Activated naive CD8-positive, alpha-beta T cell treated with anti-CD3 and anti-CD28 coated beads, Interleukin-2, amount 50 U/mL, for 24 hours (primary cell): ENCODE results near the gene DIS3.
A peak's percentile ranks its signal among the peaks of the same experiment; 100 is the strongest.
"Not testable (repeated sequence)": the region's sequence is repeated elsewhere in the genome, so short reads cannot be mapped to it uniquely, and the experiment has no call there.

ENCODE experiments used
- ATAC-seq: fragments of 150-1000 bp; cut with Tn5 transposase; one replicate; pipeline ENCODE4 v1.10.0; 2021
- DNase-seq: peaks from one replicate; pipeline ENCODE4 v3.0.0; 2021
- H3K27ac Mint-ChIP-seq: one replicate; pipeline ENCODE4 v1.8.0; 2021; ENCODE audit warnings: mild to moderate bottlenecking, mixed read lengths
- H3K27me3 Mint-ChIP-seq: one replicate; pipeline ENCODE4 v1.8.0; 2021; ENCODE audit warnings: mixed read lengths
- H3K36me3 Mint-ChIP-seq: one replicate; pipeline ENCODE4 v1.8.0; 2021; ENCODE audit warnings: low read depth, mixed read lengths
- H3K4me1 Mint-ChIP-seq: one replicate; pipeline ENCODE4 v1.8.0; 2021; ENCODE audit warnings: mixed read lengths
- H3K4me3 Mint-ChIP-seq: one replicate; pipeline ENCODE4 v1.8.0; 2021; ENCODE audit warnings: mild to moderate bottlenecking, moderate library complexity, mixed read lengths
- H3K9me3 Mint-ChIP-seq: one replicate; pipeline ENCODE4 v1.8.0; 2021; ENCODE audit warnings: mixed read lengths

DIS3 gene

GRCh38 chr13:72782717-72783116 lies 1.0 kb upstream of the DIS3 start:
- peaks cover 58% of the 10 kb centered on the region for H3K4me1 Mint-ChIP-seq

GRCh38 chr13:72774019-72774418 lies 7.7 kb downstream of the DIS3 start:
- H3K4me3 Mint-ChIP-seq: no peak overlapping the region
- peaks cover 67% of the 10 kb centered on the region for H3K36me3 Mint-ChIP-seq
- H3K27ac Mint-ChIP-seq: no peak overlapping the region
- no peaks in the 10 kb centered on the region for H3K27me3 Mint-ChIP-seq
- ATAC-seq (no peak), DNase-seq (no peak)
- H3K9me3 Mint-ChIP-seq: no peaks in the 10 kb centered on the region
- H3K4me1 Mint-ChIP-seq: peaks cover 16% of the 10 kb centered on the region

More at GRCh38 chr13:72782717-72783116, 1.0 kb upstream of the DIS3 start:
- no peak for DNase-seq
- H3K27ac Mint-ChIP-seq: peak overlapping the region; percentile 98
- no peaks in the 10 kb centered on the region for H3K9me3 Mint-ChIP-seq
- peaks cover 35% of the 10 kb centered on the region for H3K36me3 Mint-ChIP-seq
- ATAC-seq: no peak
- H3K27me3 Mint-ChIP-seq: no peaks in the 10 kb centered on the region
- H3K4me3 Mint-ChIP-seq: peak overlapping the region; percentile 96

GRCh38 chr13:72763411-72763810 lies 18.3 kb downstream of the DIS3 start:
- no peak overlapping the region for H3K27ac Mint-ChIP-seq
- peaks cover 72% of the 10 kb centered on the region for H3K36me3 Mint-ChIP-seq
- DNase-seq (no peak), ATAC-seq (no peak)
- H3K9me3 Mint-ChIP-seq: no peaks in the 10 kb centered on the region
- H3K27me3 Mint-ChIP-seq: no peaks in the 10 kb centered on the region
- no peaks in the 10 kb centered on the region for H3K4me1 Mint-ChIP-seq
- H3K4me3 Mint-ChIP-seq: no peak overlapping the region

- H3K9me3 Mint-ChIP-seq: no peaks in the 10 kb centered on the region
- no peak overlapping the region for H3K4me3 Mint-ChIP-seq
- peaks cover 54% of the 10 kb centered on the region for H3K36me3 Mint-ChIP-seq
These were observed 21.5 kb downstream of the DIS3 start for GRCh38 chr13:72760189-72760588.

GRCh38 chr13:72757792-72758535 lies 23.7 kb downstream of the DIS3 start:
- peaks cover 52% of the 10 kb centered on the region for H3K36me3 Mint-ChIP-seq
- no peak overlapping the region for H3K4me3 Mint-ChIP-seq
- ATAC-seq: peak; percentile 52
- no peak for DNase-seq
- no peaks in the 10 kb centered on the region for H3K4me1 Mint-ChIP-seq
- no peak overlapping the region for H3K27ac Mint-ChIP-seq
- no peaks in the 10 kb centered on the region for H3K27me3 Mint-ChIP-seq
- no peaks in the 10 kb centered on the region for H3K9me3 Mint-ChIP-seq

More at GRCh38 chr13:72760189-72760588, 21.5 kb downstream of the DIS3 start:
- H3K27ac Mint-ChIP-seq: no peak overlapping the region
- no peaks in the 10 kb centered on the region for H3K27me3 Mint-ChIP-seq
- DNase-seq: no peak
- ATAC-seq: no peak
- no peaks in the 10 kb centered on the region for H3K4me1 Mint-ChIP-seq

GRCh38 chr13:72754111-72754510 lies 27.6 kb downstream of the DIS3 start:
- Mint-ChIP-seq H3K9me3 (peaks cover 9% of the 10 kb centered on the region), H3K4me1 (no peaks in the 10 kb centered on the region), H3K27me3 (no peaks in the 10 kb centered on the region), H3K27ac (no peak overlapping the region), H3K4me3 (no peak overlapping the region), H3K36me3 (peaks cover 58% of the 10 kb centered on the region)
- ATAC-seq: no peak
- no peak for DNase-seq

GRCh38 chr13:72751220-72751619 lies 30.5 kb downstream of the DIS3 start:
- Mint-ChIP-seq H3K27ac (no peak overlapping the region), H3K9me3 (peaks cover 9% of the 10 kb centered on the region), H3K36me3 (peaks cover 71% of the 10 kb centered on the region), H3K4me3 (no peak overlapping the region), H3K4me1 (peaks cover 5% of the 10 kb centered on the region), H3K27me3 (no peaks in the 10 kb centered on the region)
- DNase-seq (no peak), ATAC-seq (no peak)

- H3K27me3 Mint-ChIP-seq: no peaks in the 10 kb centered on the region
- peaks cover 5% of the 10 kb centered on the region for H3K4me1 Mint-ChIP-seq
- no peaks in the 10 kb centered on the region for H3K9me3 Mint-ChIP-seq
- peak; percentile 54 for ATAC-seq
- H3K27ac Mint-ChIP-seq: peak overlapping the region; percentile 42
- H3K4me3 Mint-ChIP-seq: no peak overlapping the region
- H3K36me3 Mint-ChIP-seq: peaks cover 52% of the 10 kb centered on the region
- no peak for DNase-seq
These were observed 36.4 kb downstream of the DIS3 start for GRCh38 chr13:72745260-72745659.

- H3K9me3 Mint-ChIP-seq: no peaks in the 10 kb centered on the region
- H3K4me1 Mint-ChIP-seq: peaks cover 5% of the 10 kb centered on the region
- H3K36me3 Mint-ChIP-seq: peaks cover 51% of the 10 kb centered on the region
- ATAC-seq (no peak), DNase-seq (no peak)
- H3K27me3 Mint-ChIP-seq: no peaks in the 10 kb centered on the region
- no peak overlapping the region for H3K27ac Mint-ChIP-seq
- no peak overlapping the region for H3K4me3 Mint-ChIP-seq
These were observed 41.7 kb downstream of the DIS3 start for GRCh38 chr13:72740015-72740414.

- no peak for ATAC-seq
- Mint-ChIP-seq H3K4me3 (no peak overlapping the region), H3K36me3 (peaks cover 52% of the 10 kb centered on the region), H3K27ac (no peak overlapping the region), H3K27me3 (no peaks in the 10 kb centered on the region), H3K9me3 (no peaks in the 10 kb centered on the region), H3K4me1 (peaks cover 5% of the 10 kb centered on the region)
- DNase-seq: no peak
These were observed 44.7 kb downstream of the DIS3 start for GRCh38 chr13:72737033-72737432.

GRCh38 chr13:72728290-72728605 lies 53.5 kb downstream of the DIS3 start:
- H3K4me1 Mint-ChIP-seq: peaks cover 53% of the 10 kb centered on the region
- no peak for DNase-seq
- peak overlapping the region; percentile 89 for H3K4me3 Mint-ChIP-seq
- H3K9me3 Mint-ChIP-seq: no peaks in the 10 kb centered on the region
- no peak for ATAC-seq
- H3K27me3 Mint-ChIP-seq: peaks cover 2% of the 10 kb centered on the region
- peaks cover 47% of the 10 kb centered on the region for H3K36me3 Mint-ChIP-seq
- peak overlapping the region; percentile 92 for H3K27ac Mint-ChIP-seq

- peak within 1 kb of the TSS; percentile 89 for H3K4me3 Mint-ChIP-seq
- DNase-seq (peak; percentile 93), ATAC-seq (peak; percentile 97)
- H3K4me1 Mint-ChIP-seq: peaks cover 57% of the 10 kb centered on the region
- no peaks in the 10 kb centered on the region for H3K9me3 Mint-ChIP-seq
- H3K27me3 Mint-ChIP-seq: peaks cover 2% of the 10 kb centered on the region
- peak within 1 kb of the TSS; percentile 92 for H3K27ac Mint-ChIP-seq
- H3K36me3 Mint-ChIP-seq: peaks cover 50% of the 10 kb centered on the region
These were observed 54.0 kb downstream of the DIS3 start, which contains the start of the genes BORA and MZT1 for GRCh38 chr13:72727417-72728289. Gene BORA, plus strand, starts transcription at chr13:72727923. Its CDS starts 1,018 bp downstream, at chr13:72728941. Gene MZT1, minus strand, starts transcription at chr13:72727629. Its CDS starts 27 bp downstream, at chr13:72727602.

GRCh38 chr13:72726726-72727416 lies 54.8 kb downstream of the DIS3 start:
- H3K4me1 Mint-ChIP-seq: peaks cover 57% of the 10 kb centered on the region

GRCh38 chr13:72726185-72726584 lies 55.5 kb downstream of the DIS3 start:
- H3K4me1 Mint-ChIP-seq: peaks cover 52% of the 10 kb centered on the region
- peak overlapping the region; percentile 89 for H3K27ac Mint-ChIP-seq

More at GRCh38 chr13:72726726-72727416, 54.8 kb downstream of the DIS3 start:
- peak overlapping the region; percentile 89 for H3K4me3 Mint-ChIP-seq
- peaks cover 52% of the 10 kb centered on the region for H3K36me3 Mint-ChIP-seq
- peak; percentile 55 for DNase-seq
- no peaks in the 10 kb centered on the region for H3K9me3 Mint-ChIP-seq
- H3K27ac Mint-ChIP-seq: peak overlapping the region; percentile 89
- ATAC-seq: peak; percentile 20
- H3K27me3 Mint-ChIP-seq: peaks cover 2% of the 10 kb centered on the region

More at GRCh38 chr13:72726185-72726584, 55.5 kb downstream of the DIS3 start:
- not testable (repeated sequence) for DNase-seq, ATAC-seq, H3K27me3 Mint-ChIP-seq, H3K9me3 Mint-ChIP-seq
- H3K4me3 Mint-ChIP-seq: peak overlapping the region; percentile 89
- H3K36me3 Mint-ChIP-seq: peaks cover 51% of the 10 kb centered on the region
